B cell (primary cell): ENCODE results near the gene ZNF148.

Source experiments
- CTCF ChIP-seq: fragments of 200-600 bp; IDR thresholded peaks from one replicate; pipeline ENCODE4 v1.8.0; 2022; ENCODE audit warnings: antibody characterized with exemption, mild to moderate bottlenecking
- EZH2 ChIP-seq: IDR thresholded peaks from 2 replicates; pipeline ENCODE4 v1.6.1; 2012; ENCODE audit warnings: borderline replicate concordance, low read depth, mild to moderate bottlenecking, moderate library complexity, low read length; ENCODE audit not compliant: insufficient read depth, poor library complexity, severe bottlenecking

- TF ChIP-seq CTCF, result no peak
- no peak for TF ChIP-seq EZH2
These were observed 138.7 kb downstream of the ZNF148 start for GRCh38 chr3:125236331-125236903.
